Small intestine (tissue), 7 donors: ENCODE measurements around the gene CDK11A. TPM values are rescaled to one million over a fixed set of nuclear protein-coding genes. Genes with fewer than 3 reads are reported as not detected.
"Not testable (repeated sequence)": the region's sequence is repeated elsewhere in the genome, so short reads cannot be mapped to it uniquely, and the experiment has no call there.

Experiments
- DNase-seq, 2 donors: peaks; one replicate each; pipeline versions ENCODE4 v3.0.0 to v3.0.0-alpha.2; 2013
- FAIRE-seq: peaks from 2 replicates; lab custom pipeline; 2012; peaks lifted over from hg19 to GRCh38; lab: Jason Lieb, UNC
- H3K27ac ChIP-seq, 3 donors: one replicate each; pipeline ENCODE4 v1.5.1; 2013; ENCODE audit warnings: low read length in 2 of 3, mild to moderate bottlenecking in 2 of 3, control low read depth in 1 of 3, inconsistent platforms in 1 of 3, low read depth in 1 of 3, moderate library complexity in 1 of 3
- H3K27me3 ChIP-seq, 3 donors: one replicate each; pipeline ENCODE4 v1.6.1; 2013; ENCODE audit warnings: low read length in 3 of 3, inconsistent platforms in 1 of 3; ENCODE audit not compliant: control insufficient read depth in 3 of 3, insufficient read depth in 3 of 3
- H3K36me3 ChIP-seq, 3 donors: one replicate each; pipeline ENCODE4 v1.6.1; 2013; ENCODE audit warnings: low read length in 3 of 3, inconsistent platforms in 1 of 3, low read depth in 1 of 3, mild to moderate bottlenecking in 1 of 3, moderate library complexity in 1 of 3; ENCODE audit not compliant: control insufficient read depth in 3 of 3, insufficient read depth in 2 of 3
- H3K4me1 ChIP-seq, 3 donors: one replicate each; pipeline ENCODE4 v1.6.1; 2013; ENCODE audit warnings: low read length in 2 of 3, inconsistent platforms in 1 of 3, low read depth in 1 of 3, mild to moderate bottlenecking in 1 of 3, moderate library complexity in 1 of 3; ENCODE audit not compliant: control insufficient read depth in 3 of 3, insufficient read depth in 2 of 3
- H3K4me3 ChIP-seq, 3 donors: one replicate each; pipeline ENCODE4 v1.5.1; 2013; ENCODE audit warnings: low read length in 3 of 3, control low read depth in 1 of 3, inconsistent platforms in 1 of 3, low read depth in 1 of 3, mild to moderate bottlenecking in 1 of 3, moderate library complexity in 1 of 3
- H3K9me3 ChIP-seq, 2 donors: one replicate each; pipeline ENCODE4 v1.6.1; 2013; ENCODE audit warnings: low read depth in 1 of 2, low read length in 1 of 2; ENCODE audit not compliant: control insufficient read depth in 2 of 2, insufficient read depth in 1 of 2
- WGBS, 3 donors: extraction: QIAGEN DNeasy Blood & Tissue Kit; methylation state at CpG; one replicate each; pipeline ENCODE4 v1.1.7; 2013; 5-methylcytosine and 5-hydroxymethylcytosine counted together
- polyA plus RNA-seq, 4 donors: library from polyadenylated mRNA; stranded (reverse) in 3 of 4; unstranded in 1 of 4; fragments of 200-250 nt in 3 of 4; fragments of 120-200 nt in 1 of 4; gene quantifications; one replicate each; pipeline versions ENCODE4 v1.2.1 to v1.2.3, GENCODE V29; 2013
- donor health status: healthy with polysubstance abuse.
- donor health status: control.
- donor health status: control.
- donor health status: Bipolar disorder and iron deficiency.
- donor health status: healthy.

The CDK11A gene
- polyA plus RNA-seq, 4 donors = 17.3 to 232 (median 48.4) TPM

GRCh38 chr1:1721201-1721600 is 3.0 kb downstream of the CDK11A start:
- WGBS, 3 donors = 15 to 60% (median 32%) methylated on average over 7 of the region's 7 CpGs
- no peaks in the 10 kb centered on the region for H3K27me3 ChIP-seq
- DNase-seq (peak in 1 of 2 donors; percentile 56), FAIRE-seq (no peak)
- H3K4me1 ChIP-seq = no peaks in the 10 kb centered on the region
- H3K9me3 ChIP-seq = no peaks in the 10 kb centered on the region
- peaks cover 0 to 36% (median 0%) of the 10 kb centered on the region in 3 donors for H3K36me3 ChIP-seq
- H3K27ac ChIP-seq = peak overlapping the region in 2 of 3 donors; percentile 11 to 71
- no peak overlapping the region for H3K4me3 ChIP-seq

DNA sequence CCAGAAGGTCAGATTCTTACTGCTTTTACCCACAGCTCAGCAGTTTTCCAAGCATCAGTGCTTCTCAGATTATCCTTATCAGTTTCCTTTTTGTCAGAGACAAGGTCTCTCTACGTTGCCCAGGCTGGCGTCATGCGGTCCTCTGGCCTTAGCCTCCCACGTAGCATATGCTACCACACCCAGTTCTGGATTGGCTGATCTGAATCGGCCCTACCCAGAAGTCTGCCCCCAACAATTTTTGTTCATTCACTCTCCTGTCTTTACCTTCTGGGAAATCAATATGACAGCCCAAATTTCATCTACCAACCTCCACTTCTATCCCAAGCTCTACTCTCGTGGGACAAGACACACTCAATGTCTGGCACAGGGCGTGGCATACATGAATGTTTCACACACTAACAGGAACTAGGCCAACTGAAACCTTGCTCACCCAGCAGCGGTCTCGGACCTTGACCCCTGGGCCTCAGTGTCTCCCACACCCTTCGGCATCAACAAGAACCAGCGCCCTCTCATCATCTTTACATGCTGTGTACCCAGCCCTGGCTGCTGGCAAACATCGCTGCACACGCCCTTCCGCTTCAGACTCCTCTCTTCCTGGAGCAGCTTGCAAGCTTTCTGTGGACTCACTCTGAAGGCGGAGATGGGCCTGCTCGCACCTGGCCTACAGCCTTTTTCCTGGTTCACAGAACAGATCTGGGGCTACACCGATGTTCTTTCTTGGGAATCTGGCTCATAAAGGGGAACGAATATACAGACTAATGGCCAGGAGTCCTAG is 8.9 kb downstream of the CDK11A start:
- DNase-seq = peak in 1 of 2 donors; percentile 81
- Histone ChIP-seq H3K27ac (peak overlapping the region in 2 of 3 donors; percentile 32 to 80), H3K36me3 (peaks cover 0 to 35% (median 0%) of the 10 kb centered on the region in 3 donors)
- not testable (repeated sequence) for FAIRE-seq, H3K4me1 ChIP-seq, H3K27me3 ChIP-seq, H3K9me3 ChIP-seq, H3K4me3 ChIP-seq
- WGBS, 3 donors = 40 to 64% (median 51%) methylated on average over 10 to 15 of the region's 18 CpGs

GRCh38 chr1:1707897-1708296 is 16.3 kb downstream of the CDK11A start:
- WGBS, 3 donors = 93 to 98% methylated on average over 2 to 15 of the region's 20 CpGs; no CpG with 5 or more reads in 1 of the 3 donors
- peaks cover 0 to 22% (median 0%) of the 10 kb centered on the region in 3 donors for H3K36me3 ChIP-seq
- not testable (repeated sequence) for DNase-seq, H3K4me1 ChIP-seq, H3K27me3 ChIP-seq, H3K9me3 ChIP-seq, H3K27ac ChIP-seq, H3K4me3 ChIP-seq, FAIRE-seq

GRCh38 chr1:1707241-1707640 is 16.9 kb downstream of the CDK11A start:
- not testable (repeated sequence) for H3K4me3 ChIP-seq, FAIRE-seq, H3K9me3 ChIP-seq, H3K4me1 ChIP-seq, DNase-seq, H3K27ac ChIP-seq, H3K27me3 ChIP-seq
- 95 to 100% methylated on average over 1 to 17 of the region's 23 CpGs; no CpG with 5 or more reads in 1 of the 3 donors for WGBS, 3 donors
- H3K36me3 ChIP-seq = peaks cover 0 to 22% (median 0%) of the 10 kb centered on the region in 3 donors

GRCh38 chr1:1705623-1706022 is 18.5 kb downstream of the CDK11A start:
- FAIRE-seq, H3K9me3 ChIP-seq, H3K27me3 ChIP-seq, H3K4me3 ChIP-seq, H3K4me1 ChIP-seq, H3K27ac ChIP-seq, DNase-seq: not testable (repeated sequence)
- WGBS, 3 donors = 6 to 95% methylated on average over 3 to 6 of the region's 10 CpGs; no CpG with 5 or more reads in 1 of the 3 donors
- H3K36me3 ChIP-seq = peaks cover 0 to 22% (median 0%) of the 10 kb centered on the region in 3 donors

- peaks cover 0 to 22% (median 0%) of the 10 kb centered on the region in 3 donors for H3K36me3 ChIP-seq
- not testable (repeated sequence) for H3K27me3 ChIP-seq, DNase-seq, H3K4me3 ChIP-seq, H3K4me1 ChIP-seq, H3K9me3 ChIP-seq, H3K27ac ChIP-seq, FAIRE-seq
- WGBS, 3 donors = 94 to 99% (median 95%) methylated on average over 17 to 27 of the region's 27 CpGs
Observed at GRCh38 chr1:1704284-1704957, 19.7 kb downstream of the CDK11A start.

- DNase-seq (no peak), FAIRE-seq (no peak)
- no peaks in the 10 kb centered on the region for H3K4me1 ChIP-seq
- WGBS, 3 donors = 94 to 96% (median 96%) methylated on average over 19 to 22 of the region's 22 CpGs
- no peaks in the 10 kb centered on the region for H3K9me3 ChIP-seq
- no peaks in the 10 kb centered on the region for H3K27me3 ChIP-seq
- H3K36me3 ChIP-seq = peaks cover 0 to 22% (median 0%) of the 10 kb centered on the region in 3 donors
- no peak overlapping the region for H3K27ac ChIP-seq
- no peak overlapping the region for H3K4me3 ChIP-seq
Observed at GRCh38 chr1:1703796-1704195, 20.4 kb downstream of the CDK11A start.

GRCh38 chr1:1702506-1702905 is 21.7 kb downstream of the CDK11A start:
- not testable (repeated sequence) for H3K9me3 ChIP-seq, H3K27ac ChIP-seq, FAIRE-seq, H3K27me3 ChIP-seq, H3K4me1 ChIP-seq, H3K4me3 ChIP-seq, DNase-seq
- 72 to 86% (median 76%) methylated on average over 3 to 6 of the region's 18 CpGs for WGBS, 3 donors
- peaks cover 0 to 22% (median 0%) of the 10 kb centered on the region in 3 donors for H3K36me3 ChIP-seq
